ENCODE data around the gene REXO4.

Gene REXO4

DNA sequence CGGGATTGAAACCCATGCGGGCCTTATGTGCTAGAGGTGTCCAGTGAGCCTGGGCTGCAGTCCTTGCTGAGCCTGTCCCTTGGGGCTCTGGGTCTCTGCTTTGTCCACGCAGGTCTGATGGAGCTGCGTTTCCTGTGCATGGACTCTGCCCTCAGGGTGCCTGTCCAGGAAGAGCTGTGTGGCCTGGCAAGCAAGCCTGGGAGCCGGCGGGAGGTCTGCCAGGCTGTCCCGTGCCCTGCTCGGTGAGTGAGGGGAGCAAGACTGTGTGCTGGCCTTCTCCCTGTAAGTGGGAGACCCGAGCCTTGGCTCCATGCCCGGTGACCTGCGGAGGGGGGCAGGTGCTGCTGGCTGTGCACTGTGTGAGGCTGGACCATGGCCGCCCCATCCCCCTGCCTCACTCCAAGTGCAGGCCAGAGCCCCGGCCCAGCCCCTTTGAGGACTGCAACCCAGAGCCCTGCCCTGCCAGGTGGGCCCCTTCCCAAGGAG lies 30.7 kb upstream of the REXO4 start:
- no peak for DNase-seq

DNA sequence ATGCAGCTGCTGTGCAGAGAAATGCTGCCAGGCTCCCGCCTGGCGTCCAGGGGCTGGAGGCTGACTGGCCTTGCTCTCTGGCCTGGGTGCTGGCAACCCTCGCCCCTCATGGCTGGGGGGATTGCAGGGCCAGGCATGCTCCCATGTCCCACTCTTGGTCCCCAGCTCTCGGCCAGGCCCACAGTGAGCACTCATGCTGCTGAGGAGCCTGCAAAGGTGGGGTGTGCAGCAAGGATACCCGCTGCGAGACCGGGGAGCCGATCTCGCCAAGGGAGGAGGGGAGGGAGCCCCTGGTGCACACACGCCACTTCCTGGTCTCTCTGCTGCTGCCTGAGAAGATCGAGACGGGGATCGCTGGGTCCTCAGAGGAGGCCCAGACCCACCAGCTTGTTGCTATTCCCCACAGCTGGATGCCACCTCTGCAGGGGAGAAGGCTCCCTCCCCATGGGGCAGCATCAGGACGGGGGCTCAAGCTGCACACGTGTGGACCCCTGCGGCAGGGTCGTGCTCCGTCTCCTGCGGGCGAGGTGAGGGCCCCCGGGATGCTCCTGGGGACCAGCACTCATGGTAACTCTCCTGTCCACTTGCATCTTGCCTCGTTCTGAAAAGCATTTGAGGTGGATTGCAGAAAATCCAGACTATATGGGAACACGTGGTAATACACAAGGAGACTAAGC lies 27.6 kb upstream of the REXO4 start:
- DNase-seq: no peak

DNA sequence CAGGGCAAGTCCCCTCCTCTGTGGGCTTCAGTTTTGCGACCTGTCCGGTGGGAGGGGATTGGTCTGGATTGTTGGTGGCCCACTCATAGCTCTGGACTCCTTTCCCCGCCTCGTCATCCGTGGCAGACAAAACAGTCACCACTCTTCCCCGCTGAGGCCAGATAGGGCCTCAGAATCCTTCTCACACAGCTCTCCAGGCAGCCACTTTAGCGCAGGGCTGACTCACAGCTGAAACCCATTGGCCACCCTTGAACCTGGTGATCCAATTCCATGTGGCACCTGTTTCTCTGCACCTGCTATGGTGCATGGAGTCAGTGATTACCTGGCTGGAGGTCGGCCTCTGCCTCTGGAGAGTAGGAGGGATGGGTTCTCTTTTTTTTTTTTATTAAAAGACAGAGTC lies 26.2 kb upstream of the REXO4 start:
- no peak for DNase-seq

DNA sequence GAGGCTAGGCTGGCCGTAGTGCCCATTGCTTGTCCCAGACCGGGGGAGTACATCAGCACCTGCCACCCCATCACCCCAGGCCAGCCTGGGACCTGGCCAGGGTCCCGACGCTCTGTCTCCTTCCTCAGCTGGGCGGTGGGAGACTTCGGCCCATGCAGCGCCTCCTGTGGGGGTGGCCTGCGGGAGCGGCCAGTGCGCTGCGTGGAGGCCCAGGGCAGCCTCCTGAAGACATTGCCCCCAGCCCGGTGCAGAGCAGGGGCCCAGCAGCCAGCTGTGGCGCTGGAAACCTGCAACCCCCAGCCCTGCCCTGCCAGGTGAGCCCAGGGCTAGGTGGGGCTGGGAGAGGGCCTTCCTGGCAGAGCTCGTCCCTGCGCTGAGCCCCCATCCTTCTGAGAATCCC lies 25.4 kb upstream of the REXO4 start:
- no peak for DNase-seq

DNA sequence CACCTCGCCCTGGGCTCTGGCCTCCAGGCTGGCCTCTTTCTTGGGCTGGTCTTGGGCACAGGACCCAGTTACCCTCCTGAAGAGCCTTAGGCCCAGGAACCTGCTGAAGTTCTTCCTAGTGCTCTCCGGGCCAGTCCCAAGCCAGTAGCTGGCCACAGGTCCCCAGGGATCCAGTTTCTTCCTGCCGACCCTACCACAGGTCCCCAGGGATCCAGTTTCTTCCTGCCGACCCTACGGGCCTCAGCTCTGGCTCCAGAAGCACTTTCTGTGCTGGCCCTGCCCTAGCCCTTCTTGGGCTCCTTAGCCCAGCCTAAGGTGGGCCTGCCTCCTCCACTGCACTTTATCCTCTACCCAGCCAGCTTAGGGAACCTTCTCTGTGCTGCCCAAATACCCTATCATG lies 23.8 kb upstream of the REXO4 start:
- DNase-seq: no peak

DNA sequence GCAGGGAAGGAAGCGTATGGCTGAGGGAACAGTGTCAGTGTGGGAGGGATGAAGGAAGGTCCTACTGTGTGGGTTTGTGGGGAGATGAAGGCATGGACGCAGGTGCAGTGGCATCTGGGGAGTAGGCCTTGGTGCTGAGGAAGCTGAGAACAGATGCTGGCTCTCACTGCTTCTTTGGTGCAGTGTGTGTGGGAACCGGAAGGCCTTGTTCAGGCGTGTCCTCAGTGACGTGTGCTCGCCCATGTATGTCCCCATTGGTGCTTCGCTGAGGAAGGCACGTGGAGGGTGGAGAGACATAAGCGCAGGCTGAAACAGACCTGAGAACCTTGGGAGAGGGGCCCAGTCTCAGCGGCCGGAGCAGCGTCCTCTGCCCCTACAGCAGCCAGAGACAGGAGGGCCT lies 23.1 kb upstream of the REXO4 start:
- DNase-seq: no peak

DNA sequence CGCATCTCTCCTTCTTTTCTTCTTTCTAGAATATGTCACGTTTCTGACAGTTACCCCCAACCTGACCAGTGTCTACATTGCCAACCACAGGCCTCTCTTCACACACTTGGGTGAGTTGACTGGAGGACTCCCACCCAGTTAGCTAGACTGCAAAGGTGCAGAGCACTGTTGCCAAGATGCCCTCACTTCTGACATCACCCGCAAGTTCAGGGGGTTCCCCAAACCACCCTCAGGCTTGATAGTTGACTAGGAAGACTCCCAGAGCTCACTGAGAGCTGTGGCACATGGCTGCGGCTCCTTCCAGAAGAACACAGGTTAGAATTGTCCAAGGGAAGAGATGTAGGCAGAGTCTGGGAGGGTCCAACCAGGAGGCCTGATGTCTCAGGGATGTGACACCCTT lies 21.5 kb upstream of the REXO4 start:
- DNase-seq: no peak

DNA sequence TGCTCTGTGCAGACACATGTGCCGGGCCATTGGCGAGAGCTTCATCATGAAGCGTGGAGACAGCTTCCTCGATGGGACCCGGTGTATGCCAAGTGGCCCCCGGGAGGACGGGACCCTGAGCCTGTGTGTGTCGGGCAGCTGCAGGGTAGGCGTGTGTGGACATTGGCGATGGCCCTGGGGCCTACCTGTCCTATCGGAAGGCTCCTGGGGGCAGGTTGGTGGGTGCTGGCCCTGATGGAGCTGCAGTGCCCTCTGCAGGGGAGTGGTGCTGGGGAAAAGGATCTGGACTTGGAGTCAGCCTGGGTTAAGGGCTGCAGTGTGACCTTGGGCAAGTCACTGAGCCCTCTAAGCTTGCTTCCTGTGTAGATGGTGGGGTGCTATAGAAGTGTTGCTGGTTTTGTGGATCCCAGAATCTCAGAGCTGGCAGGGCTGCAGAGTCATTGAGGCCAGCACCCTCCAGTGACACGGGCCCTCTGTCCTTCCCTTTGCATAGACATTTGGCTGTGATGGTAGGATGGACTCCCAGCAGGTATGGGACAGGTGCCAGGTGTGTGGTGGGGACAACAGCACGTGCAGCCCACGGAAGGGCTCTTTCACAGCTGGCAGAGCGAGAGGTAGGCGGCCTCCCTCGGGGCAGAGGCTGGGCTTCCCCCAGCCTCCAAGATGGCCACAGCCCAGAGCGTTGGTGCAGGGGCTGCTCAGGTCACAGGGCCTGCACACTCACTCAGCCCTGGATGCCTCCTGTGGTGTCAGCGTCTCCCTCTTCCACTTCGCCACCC lies 20.1 kb upstream of the REXO4 start:
- no peak for DNase-seq

DNA sequence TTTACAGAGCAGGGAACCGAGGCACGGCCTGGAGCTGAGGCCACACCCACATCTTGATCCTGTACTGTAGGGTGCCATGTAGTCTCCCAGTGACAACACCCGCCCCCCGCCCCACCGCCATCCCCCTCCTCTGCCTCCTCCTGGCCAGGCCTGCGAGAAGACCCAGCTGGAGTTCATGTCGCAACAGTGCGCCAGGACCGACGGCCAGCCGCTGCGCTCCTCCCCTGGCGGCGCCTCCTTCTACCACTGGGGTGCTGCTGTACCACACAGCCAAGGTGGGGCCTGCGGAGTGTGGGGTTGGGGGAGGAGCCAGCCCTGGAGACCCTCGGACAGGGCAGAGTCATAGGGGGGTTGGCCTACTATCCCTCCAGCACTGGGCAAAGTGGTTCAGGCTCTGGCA lies 18.9 kb upstream of the REXO4 start:
- DNase-seq: no peak

DNA sequence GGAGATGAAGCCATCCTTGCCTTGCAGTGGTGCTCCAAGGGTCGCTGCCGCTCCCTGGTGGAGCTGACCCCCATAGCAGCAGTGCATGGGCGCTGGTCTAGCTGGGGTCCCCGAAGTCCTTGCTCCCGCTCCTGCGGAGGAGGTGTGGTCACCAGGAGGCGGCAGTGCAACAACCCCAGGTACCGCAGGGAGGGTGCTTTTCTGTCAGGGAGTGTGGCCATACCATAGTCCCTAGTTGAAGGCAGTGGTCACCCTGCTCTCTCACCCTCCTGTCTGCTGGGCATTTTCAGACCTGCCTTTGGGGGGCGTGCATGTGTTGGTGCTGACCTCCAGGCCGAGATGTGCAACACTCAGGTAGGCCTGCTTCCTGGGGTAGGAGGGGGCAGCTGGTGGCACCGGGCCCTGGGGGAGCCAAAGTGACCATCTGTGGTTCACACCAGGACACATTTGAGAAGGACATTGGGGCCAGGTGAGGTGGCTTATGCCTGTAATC lies 15.6 kb upstream of the REXO4 start:
- no peak for DNase-seq

DNA sequence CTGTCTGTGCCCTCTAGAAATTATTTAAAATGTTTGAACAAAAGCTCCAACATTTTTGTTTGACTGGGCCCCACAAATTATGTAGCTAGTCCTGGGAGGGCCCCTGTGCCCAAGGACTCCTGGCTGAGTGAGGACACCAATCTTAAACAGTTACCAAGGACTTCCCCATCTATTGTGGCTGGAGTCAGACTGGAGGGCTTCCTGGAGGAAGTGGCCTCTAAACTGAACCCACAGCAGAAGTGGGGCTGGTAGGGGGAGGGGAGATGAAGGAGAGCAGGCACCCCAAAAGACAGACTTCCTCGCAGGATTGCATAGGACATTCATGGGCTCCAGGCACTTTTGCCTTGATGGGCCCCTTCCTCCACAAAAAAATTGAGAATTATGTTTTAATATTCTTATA lies 12.4 kb upstream of the REXO4 start:
- peak; percentile 35 for DNase-seq

DNA sequence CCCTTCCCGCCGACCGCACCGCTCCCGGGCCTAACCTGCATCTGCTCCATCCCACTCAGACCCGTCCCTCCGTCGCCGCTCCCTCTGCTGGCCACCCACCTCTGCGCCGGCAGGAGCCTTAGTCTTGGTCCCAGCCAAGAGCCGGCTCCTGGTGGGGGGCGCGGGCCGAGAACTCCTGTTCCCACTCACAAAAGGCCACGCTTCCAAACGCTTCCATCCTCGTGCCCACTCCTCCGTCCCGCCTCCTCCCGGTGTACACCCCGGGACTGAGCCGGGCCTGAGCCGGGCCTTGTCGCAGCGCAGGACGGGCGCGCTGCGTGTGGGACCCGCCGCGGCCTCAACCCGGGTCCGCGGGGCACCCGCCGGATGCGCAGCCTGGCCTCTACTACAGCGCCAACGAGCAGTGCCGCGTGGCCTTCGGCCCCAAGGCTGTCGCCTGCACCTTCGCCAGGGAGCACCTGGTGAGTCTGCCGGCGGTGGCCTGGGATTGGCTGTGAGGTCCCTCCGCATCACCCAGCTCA lies 11.9 kb upstream of the REXO4 start:
- peak; percentile 56 for DNase-seq

DNA sequence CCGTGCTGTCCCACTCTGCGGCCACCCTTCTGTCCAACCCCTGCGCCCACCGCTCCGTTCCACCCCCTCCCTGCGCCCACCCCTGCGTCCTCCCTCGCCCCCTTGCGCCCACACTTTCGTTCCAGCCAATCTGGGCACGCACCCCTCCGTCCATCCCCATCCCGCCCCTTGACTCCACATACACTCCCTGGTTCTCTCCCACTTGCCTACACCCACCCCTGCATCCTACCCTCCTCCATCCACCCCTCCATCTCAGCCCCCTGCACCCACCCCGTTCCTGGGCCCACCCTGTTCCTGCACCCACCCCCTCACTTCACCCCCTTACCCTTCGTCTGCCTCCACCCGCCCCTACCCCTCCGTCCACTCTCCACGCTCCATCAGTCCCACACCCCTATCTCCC lies 11.4 kb upstream of the REXO4 start:
- DNase-seq: no peak

DNA sequence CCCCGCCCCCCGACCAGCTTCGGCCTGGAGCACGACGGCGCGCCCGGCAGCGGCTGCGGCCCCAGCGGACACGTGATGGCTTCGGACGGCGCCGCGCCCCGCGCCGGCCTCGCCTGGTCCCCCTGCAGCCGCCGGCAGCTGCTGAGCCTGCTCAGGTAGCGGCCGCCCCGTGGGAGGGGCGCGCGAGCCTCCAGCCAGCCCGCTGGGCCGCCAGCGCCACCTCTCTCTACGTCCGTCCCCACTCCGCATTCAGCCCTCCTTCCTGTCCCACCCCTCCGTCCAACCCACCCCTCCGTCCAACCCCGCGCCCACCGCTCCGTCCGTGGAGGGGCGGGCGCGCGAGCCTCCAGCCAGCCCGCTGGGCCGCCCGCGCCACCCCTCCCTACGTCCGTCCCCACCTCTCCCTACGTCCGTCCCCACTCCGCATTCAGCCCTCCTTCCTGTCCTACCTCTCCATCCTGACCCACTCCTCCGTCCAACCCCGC lies 10.8 kb upstream of the REXO4 start:
- peak; percentile 24 for DNase-seq

DNA sequence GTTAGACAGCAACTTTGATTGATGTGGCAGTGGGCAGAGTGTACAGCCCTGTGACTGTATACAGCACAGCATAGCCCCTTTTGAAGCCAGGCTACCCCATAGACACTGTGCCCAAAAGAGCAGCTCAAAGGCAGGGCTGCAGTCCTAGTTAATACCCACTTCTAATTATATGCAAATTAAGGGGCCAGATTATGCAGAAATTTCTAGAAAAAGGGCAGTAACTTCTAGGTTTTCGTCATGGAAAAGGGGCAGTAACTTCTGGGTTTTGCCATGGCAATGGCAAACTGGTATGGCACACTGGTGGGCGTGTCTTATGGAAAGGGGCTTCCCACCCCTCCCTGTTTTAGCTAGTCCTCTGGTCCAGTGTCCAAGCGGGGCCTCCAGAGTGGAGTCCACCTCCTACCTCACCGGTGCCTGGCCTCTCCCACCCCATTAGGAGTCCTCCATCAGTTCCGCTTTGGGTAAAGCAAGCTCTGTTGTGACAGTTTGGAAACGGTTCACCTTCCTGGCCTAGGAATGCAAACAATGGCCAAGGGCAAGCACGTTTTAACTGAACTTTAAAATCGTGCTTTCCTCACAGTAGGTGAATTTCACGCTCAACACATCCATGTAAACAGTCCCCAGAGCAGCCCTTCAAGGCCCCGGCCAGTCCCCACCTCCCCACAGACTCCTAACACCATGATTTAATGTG lies 10.0 kb upstream of the REXO4 start:
- DNase-seq: no peak

DNA sequence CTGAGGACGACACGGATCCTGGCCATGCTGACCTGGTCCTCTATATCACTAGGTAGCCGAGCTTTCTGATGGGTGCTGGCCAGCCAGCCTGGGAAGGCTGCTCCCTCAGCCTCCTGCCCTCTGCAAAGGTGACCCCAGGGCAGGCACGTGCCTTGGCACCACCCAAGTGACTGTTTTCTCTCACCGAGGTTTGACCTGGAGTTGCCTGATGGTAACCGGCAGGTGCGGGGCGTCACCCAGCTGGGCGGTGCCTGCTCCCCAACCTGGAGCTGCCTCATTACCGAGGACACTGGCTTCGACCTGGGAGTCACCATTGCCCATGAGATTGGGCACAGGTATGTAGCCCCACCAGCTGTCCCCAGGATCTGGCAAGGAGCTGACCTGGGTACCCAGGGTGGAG lies 8.2 kb upstream of the REXO4 start:
- DNase-seq: no peak

DNA sequence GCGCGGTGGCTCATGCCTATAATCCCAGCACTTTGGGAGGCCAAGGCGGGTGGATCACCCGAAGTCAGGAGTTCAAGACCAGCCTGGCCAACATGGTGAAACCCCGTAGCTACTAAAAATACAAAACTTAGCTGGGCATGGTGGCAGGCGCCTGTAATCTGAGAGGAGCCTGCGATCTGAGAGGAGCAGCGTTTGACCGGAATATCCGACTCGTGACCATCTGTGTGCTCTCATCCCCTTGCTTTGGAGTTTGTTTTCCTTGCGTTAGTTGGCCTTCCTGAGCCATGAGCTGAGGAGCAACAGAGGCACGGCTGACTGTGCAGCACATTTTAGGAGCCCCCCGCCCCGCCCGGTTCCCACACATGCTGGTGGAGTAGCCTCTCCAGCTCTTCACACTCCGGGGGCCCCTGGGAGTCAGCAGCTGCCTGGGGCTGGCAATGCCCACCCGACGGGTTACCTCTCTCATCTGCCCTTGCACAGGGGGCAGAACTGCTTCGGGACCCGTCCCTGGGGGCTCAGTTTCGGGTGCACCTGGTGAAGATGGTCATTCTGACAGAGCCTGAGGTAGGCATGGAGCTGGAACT lies 7.3 kb upstream of the REXO4 start:
- no peak for DNase-seq

DNA sequence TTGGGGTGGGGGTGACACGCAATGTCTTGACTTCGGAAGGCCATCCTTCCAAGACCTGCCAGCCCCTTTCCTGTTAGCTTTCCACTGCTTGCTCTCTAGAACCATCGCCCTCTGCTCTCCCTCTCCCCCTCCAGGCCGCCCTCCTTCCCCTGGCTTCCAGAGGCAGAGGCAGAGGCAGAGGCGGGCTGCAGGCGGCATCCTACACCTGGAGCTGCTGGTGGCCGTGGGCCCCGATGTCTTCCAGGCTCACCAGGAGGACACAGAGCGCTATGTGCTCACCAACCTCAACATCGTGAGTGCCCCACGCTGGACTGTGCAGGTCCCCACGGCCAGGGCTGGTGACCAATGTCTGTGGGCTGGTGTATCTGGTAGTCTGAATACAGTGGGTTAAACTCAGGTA lies 6.4 kb upstream of the REXO4 start:
- DNase-seq: no peak

DNA sequence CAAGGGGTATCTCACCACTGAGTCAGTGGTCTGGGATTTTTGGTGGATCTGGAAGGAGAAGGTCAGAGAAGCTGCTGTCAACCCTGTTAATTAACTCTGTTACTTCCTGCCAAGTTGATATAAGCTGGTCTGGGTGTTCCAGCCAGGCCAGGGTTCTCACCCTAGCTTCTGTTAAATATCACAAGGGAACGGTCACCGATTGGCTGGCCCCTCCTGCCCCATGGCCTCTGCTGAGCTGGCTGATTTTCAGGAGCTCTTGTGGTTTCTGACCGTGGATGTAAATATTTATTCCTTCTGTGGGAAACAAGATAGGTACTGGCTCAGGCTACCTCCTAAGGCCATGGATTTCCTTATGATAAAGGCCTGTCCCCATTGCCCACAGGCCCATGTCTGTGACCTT lies 5.4 kb upstream of the REXO4 start:
- DNase-seq: no peak

DNA sequence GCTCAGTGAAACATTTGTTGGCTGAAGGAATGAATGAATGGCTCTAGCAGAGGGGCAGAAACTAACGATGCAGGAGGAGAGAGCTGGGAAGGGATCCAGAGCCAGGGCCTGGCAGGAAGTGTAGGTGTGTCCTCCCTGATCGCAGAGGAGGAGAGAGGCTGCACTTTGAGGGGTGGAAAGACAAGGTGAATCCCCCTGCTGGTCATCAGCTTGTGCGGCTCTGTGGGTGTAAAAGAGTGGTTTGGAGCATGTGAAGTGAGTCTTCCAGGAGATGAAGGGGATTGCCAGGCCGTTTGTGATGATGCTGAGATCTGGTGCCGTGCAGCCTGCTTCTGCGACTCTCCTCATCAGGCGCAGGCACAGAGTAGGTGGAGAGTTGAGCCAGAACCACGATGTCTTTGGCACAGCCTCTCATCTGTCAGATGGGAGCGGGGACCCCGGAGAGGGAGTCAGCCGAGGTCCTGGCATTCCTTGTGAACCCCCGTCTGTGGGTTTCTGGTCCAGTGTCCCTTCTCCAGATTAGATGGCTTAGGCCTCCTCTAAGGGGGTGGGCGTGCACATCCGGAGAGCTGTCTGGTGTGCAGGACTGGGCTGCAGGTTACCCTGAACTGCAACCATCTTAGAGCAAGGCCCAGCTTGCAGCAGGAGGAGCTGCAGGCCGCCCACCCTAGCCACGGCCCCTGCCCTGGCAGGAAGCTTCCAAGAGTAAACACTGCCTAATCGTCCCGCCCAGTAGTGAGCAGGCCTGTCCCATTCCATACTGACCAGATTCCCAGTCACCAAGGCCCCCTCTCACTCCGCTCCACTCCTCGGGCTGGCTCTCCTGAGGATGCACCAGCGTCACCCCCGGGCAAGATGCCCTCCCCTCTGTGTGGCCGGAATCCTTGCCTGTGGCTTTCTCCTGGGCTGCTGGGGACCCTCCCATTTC lies 4.1 kb upstream of the REXO4 start, which contains the start of gene ADAMTS13:
Gene ADAMTS13, plus strand, starts transcription at position 753 of the 928 bp plus-strand sequence. Its CDS starts 77 bp downstream, at position 830.
- peak; percentile 39 for DNase-seq

DNA sequence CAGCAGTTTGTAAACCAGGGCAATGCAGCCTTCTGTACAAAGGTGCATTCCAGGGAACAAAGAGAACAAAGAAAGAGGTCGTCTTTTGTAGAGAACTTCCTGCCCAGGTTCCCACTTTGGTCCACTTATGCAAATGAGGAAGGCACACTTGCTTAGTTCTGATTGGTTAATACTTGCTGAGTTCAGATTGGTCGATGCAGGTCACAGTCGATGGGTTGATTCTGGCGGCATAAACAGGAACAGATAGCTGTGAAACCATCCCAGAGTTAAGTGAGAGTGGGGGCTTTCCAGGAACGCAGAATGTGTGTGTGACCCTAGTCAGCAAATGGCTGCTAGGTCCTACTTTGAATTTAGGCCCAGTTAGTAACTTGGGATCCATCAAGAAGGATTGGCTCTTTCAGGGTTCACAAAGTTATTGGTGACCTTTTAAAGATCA lies 2.6 kb upstream of the REXO4 start:
- DNase-seq: peak; percentile 35

DNA sequence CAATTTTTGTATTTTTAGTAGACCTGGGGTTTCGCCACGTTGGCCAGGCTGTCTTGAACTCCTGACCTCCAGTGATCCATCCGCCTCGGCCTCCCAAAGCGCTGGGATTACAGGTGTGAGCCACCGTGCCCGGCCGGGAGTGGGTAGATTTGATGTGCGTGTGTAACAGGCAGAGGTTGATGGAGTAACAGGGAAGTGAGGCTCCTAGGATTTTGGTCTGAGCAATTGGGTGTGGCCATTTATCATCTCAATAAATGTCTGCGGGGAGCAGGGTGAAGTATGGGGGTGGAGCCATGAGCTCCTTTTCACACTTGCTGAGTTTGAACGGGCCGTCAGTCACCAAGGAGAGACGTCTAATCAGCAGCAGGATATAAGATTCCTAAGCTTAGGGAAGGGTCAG lies 1.2 kb upstream of the REXO4 start:
- peak; percentile 46 for DNase-seq

Measured in hematopoietic multipotent progenitor cell treated with erythropoietin and hydrocortisone succinate and interleukin-3 and kit ligand, for 4 days (in vitro differentiated cells).